Measurements from ENCODE around the gene MYORG. TPM values are rescaled to one million over a fixed set of nuclear protein-coding genes. Genes with fewer than 3 reads are reported as not detected.

The MYORG gene
- total RNA-seq, 4 donors from 2014 or later, result 8.6 to 149 (median 49.5) TPM

DNA sequence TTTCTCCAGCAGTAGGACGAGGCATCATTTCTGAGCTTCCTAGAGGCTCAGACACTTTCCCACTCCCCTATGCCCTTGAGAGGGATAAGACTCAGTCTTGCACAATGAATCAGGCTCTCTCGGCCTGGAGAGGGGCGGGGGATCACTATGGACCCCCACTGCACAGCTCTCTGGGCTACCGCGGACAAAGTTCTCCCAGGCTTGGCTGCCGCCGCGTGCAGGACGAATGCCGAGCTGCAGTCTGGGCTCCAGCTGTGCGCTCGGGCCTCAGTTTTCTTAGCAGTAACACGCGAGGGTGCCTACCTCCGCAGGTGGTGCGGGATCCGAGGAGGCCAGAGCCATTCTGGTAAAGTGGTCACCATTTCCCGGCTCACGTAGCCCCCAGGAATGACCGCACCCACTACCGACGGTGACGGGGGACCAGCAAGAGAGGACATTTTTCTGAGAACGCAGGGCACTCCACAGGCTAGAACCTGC is 3.4 kb upstream of the MYORG start:
- TF ChIP-seq, protein P1, sequence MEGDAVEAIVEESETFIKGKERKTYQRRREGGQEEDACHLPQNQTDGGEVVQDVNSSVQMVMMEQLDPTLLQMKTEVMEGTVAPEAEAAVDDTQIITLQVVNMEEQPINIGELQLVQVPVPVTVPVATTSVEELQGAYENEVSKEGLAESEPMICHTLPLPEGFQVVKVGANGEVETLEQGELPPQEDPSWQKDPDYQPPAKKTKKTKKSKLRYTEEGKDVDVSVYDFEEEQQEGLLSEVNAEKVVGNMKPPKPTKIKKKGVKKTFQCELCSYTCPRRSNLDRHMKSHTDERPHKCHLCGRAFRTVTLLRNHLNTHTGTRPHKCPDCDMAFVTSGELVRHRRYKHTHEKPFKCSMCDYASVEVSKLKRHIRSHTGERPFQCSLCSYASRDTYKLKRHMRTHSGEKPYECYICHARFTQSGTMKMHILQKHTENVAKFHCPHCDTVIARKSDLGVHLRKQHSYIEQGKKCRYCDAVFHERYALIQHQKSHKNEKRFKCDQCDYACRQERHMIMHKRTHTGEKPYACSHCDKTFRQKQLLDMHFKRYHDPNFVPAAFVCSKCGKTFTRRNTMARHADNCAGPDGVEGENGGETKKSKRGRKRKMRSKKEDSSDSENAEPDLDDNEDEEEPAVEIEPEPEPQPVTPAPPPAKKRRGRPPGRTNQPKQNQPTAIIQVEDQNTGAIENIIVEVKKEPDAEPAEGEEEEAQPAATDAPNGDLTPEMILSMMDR (IDR thresholded peaks at IDR 0.05 in 4 of 5, conservative IDR thresholded peaks at IDR 0.05 in 1 of 5), result no peak
- no peak for TF ChIP-seq POLR2A (IDR thresholded peaks at IDR 0.05)
- no peak for ATAC-seq
- in situ Hi-C loops (cut with MboI; ENCODE audit: low sequenced_read_pairs in 4 of 4) (no loop called here), intact Hi-C loops (cut with DNase I; ENCODE audit: low total_unique reads) (loop anchor here (5.0 kb wide), 1 partner anchor 77 kb away; the partner anchor contains the start of genes DNAI1 and FAM219A)
- H3K4me3 ChIP-seq, result peak overlapping the region; percentile 62 to 73 (median 68)
- no peak for DNase-seq
- H3K9me3 ChIP-seq, result no peaks in the 10 kb centered on the region
- peak overlapping the region; percentile 40 to 75 (median 64) for H3K27ac ChIP-seq
- H3K36me3 ChIP-seq, result no peaks in the 10 kb centered on the region
- no peaks in the 10 kb centered on the region for H3K27me3 ChIP-seq
- peaks cover 24 to 33% of the 10 kb centered on the region in 2 donors for H3K4me1 ChIP-seq

DNA sequence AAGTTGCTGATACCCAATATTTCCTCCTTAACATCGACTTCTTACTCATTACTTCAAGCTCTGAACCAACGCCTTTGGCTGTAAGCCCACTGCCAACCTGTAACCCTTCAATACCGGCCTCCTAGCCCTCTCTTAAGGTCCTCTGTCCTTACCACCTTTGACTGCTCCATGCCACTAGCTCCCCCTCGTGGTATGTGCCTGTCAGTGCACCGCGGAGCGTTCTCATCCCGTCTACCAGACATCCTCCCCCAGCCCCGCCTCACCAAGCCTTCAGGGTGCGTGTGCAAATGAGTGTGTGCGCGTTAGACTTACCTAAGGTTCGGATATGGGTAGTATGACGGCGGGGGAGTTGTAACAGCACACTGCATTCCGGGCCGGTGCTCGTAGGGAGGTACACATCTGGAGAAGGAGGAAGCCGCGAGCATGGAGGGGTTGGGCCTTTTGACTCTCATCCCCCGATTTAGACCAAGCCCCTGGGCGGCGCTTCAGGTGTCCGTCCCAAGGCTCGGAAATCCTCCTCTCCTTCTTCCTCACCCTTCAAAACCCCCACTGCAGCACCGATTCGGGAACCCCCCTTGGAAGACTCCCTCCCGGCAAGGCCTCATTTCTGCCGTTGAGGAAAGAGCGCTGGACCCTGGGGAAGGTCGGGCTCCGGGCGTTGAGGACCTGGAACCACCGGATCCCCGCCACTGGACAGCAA is 2.8 kb upstream of the MYORG start:
- intact Hi-C loops (cut with DNase I; ENCODE audit: low total_unique reads), result loop anchor here (1.0 to 5.0 kb wide), 3 partner anchors 47 to 252 kb away; partner anchors contain the start of genes DCAF12, DNAI1 and FAM219A
- in situ Hi-C loops (cut with MboI; ENCODE audit: low sequenced_read_pairs in 4 of 4), result loop anchor here (5.0 kb wide), 2 partner anchors 42 to 47 kb away; no protein-coding TSS in a partner anchor
- Histone ChIP-seq H3K4me3 (peak overlapping the region in 2 of 4 donors; percentile 11 to 23), H3K27me3 (no peaks in the 10 kb centered on the region), H3K4me1 (peaks cover 28 to 39% of the 10 kb centered on the region in 2 donors), H3K36me3 (no peaks in the 10 kb centered on the region), H3K9me3 (no peaks in the 10 kb centered on the region), H3K27ac (peak overlapping the region in 1 of 4 donors; percentile 75)
- ATAC-seq (peak; percentile 34), DNase-seq (peak; percentile 75 to 87)
- TF ChIP-seq POLR2A (IDR thresholded peaks at IDR 0.05), result no peak
- TF ChIP-seq, protein P1 (IDR thresholded peaks at IDR 0.05 in 4 of 5, conservative IDR thresholded peaks at IDR 0.05 in 1 of 5), result peak; percentile 96 to 98 (median 98)

DNA sequence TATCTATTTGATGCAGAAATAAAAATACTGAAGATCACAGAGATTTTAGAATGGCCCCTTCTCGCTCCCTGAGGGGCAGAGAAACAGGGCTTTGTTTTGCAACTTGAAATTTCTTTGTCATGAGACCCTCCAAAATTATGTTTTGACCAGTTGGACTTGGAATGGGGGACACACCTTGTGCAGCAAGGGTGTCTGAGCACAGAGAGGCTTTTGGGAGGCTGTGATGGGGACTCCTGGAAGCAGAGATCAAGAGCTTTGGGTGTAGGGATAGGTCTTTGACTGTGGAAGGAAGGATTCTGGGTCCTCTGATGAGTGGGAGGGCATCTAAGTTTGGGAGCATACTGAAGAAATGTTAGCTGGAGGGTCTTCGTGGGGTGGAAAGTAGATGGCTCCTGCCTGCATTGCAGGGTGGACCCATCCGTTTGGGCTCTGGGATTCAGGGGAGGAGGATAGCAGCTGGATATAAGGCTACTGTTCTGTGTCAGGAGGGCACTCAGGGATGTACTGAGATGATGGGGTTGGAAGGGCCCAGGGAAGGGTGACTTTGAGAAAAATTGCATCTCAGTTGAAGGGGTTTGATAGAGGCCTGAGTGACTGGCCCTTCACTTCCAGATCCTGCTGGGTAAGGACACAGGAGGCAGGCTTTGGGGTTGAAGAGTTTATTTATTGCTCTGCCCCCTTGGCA is 1.8 kb upstream of the MYORG start:
- TF ChIP-seq, protein P1 (IDR thresholded peaks at IDR 0.05 in 4 of 5, conservative IDR thresholded peaks at IDR 0.05 in 1 of 5), result no peak
- no peak for TF ChIP-seq POLR2A (IDR thresholded peaks at IDR 0.05)

DNA sequence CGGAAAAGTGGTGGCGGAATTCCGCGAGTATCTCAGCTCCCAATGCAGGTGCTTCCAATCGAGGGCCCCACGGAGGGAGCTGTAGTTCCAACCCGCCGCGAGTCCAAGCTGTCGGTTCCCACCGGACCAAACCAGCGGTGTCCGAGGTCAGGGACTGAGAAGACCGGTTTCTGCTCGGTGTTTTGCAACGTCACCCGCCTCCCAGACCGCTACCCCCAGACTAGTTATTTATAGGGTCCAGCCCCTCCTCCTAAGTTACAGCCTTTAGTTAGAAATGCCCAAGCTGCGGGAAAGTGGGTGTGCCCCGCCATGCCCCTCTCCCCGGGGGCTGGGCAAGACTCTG is 677 bp upstream of the MYORG start:
- Histone ChIP-seq H3K27me3 (no peaks in the 10 kb centered on the region), H3K36me3 (peaks cover 0 to under 1% of the 10 kb centered on the region in 2 donors), H3K4me3 (peak overlapping the region; percentile 72 to 85 (median 78)), H3K4me1 (peaks cover 31 to 48% of the 10 kb centered on the region in 2 donors), H3K27ac (peak overlapping the region; percentile 89 to 93 (median 92)), H3K9me3 (no peaks in the 10 kb centered on the region)
- TF ChIP-seq, protein P1 (IDR thresholded peaks at IDR 0.05 in 4 of 5, conservative IDR thresholded peaks at IDR 0.05 in 1 of 5), result no peak
- TF ChIP-seq POLR2A (IDR thresholded peaks at IDR 0.05), result no peak
- in situ Hi-C loops (cut with MboI; ENCODE audit: low sequenced_read_pairs in 4 of 4) (loop anchor here (5.0 kb wide), 2 partner anchors 40 to 45 kb away; no protein-coding TSS in a partner anchor), intact Hi-C loops (cut with DNase I; ENCODE audit: low total_unique reads) (loop anchor here (2.0 to 5.0 kb wide), 2 partner anchors 121 to 250 kb away; partner anchors contain the start of gene DCAF12)
- ATAC-seq (peak in 1 of 2 donors; percentile 2), DNase-seq (peak in 1 of 2 donors; percentile 50)

More for the DNA sequence above, 1.8 kb upstream of the MYORG start:
- H3K27me3 ChIP-seq, result no peaks in the 10 kb centered on the region
- H3K36me3 ChIP-seq, result no peaks in the 10 kb centered on the region
- H3K4me1 ChIP-seq, result peaks cover 31 to 45% of the 10 kb centered on the region in 2 donors
- ATAC-seq (no peak), DNase-seq (no peak)
- peak overlapping the region in 3 of 4 donors; percentile 29 to 93 (median 55) for H3K27ac ChIP-seq
- no peak overlapping the region for H3K4me3 ChIP-seq
- intact Hi-C loops (cut with DNase I; ENCODE audit: low total_unique reads), result loop anchor here (1.0 to 5.0 kb wide), 2 partner anchors 46 to 251 kb away; partner anchors contain the start of gene DCAF12
- no peaks in the 10 kb centered on the region for H3K9me3 ChIP-seq
- in situ Hi-C loops (cut with MboI; ENCODE audit: low sequenced_read_pairs in 4 of 4), result loop anchor here (5.0 kb wide), 2 partner anchors 41 to 46 kb away; no protein-coding TSS in a partner anchor
